Aorta (tissue), 5 donors: ENCODE measurements around the gene TCEANC2. TPM values are rescaled to one million over a fixed set of nuclear protein-coding genes. Genes with fewer than 3 reads are reported as not detected.

Experiments used
- ATAC-seq: fragments of 200-7000 bp; cut with Tn5 transposase; one replicate; pipeline ENCODE4 v1.9.1; 2022; ENCODE audit warnings: moderate library complexity; ENCODE audit not compliant: low FRiP score
- DNase-seq, 2 donors: peaks; one replicate each; pipeline ENCODE4 v3.0.0-alpha.2; 2020
- H3K27ac ChIP-seq, 2 donors: one replicate each; pipeline ENCODE4 v1.5.1; 2013; ENCODE audit warnings: low read length in 2 of 2, mild to moderate bottlenecking in 2 of 2, moderate library complexity in 2 of 2, control low read depth in 1 of 2, inconsistent platforms in 1 of 2, low read depth in 1 of 2
- H3K27me3 ChIP-seq, 2 donors: one replicate each; pipeline ENCODE4 v1.6.1; 2013; ENCODE audit warnings: control low read depth in 1 of 2, low read length in 1 of 2, mild to moderate bottlenecking in 1 of 2, moderate library complexity in 1 of 2; ENCODE audit not compliant: insufficient read depth in 2 of 2, control insufficient read depth in 1 of 2
- H3K36me3 ChIP-seq, 2 donors: one replicate each; pipeline ENCODE4 v1.6.1; 2013; ENCODE audit warnings: control low read depth in 1 of 2, low read length in 1 of 2, mild to moderate bottlenecking in 1 of 2; ENCODE audit not compliant: insufficient read depth in 2 of 2, control insufficient read depth in 1 of 2
- H3K4me1 ChIP-seq, 2 donors: one replicate each; pipeline ENCODE4 v1.6.1; 2013; ENCODE audit warnings: low read length in 2 of 2, control low read depth in 1 of 2, mild to moderate bottlenecking in 1 of 2, moderate library complexity in 1 of 2; ENCODE audit not compliant: insufficient read depth in 2 of 2, control insufficient read depth in 1 of 2
- H3K4me3 ChIP-seq, 2 donors: one replicate each; pipeline ENCODE4 v1.5.1; 2013; ENCODE audit warnings: low read length in 2 of 2, control low read depth in 1 of 2, mild to moderate bottlenecking in 1 of 2
- H3K9me3 ChIP-seq: one replicate; pipeline ENCODE4 v1.6.1; 2013; ENCODE audit warnings: mild to moderate bottlenecking, low read length; ENCODE audit not compliant: control insufficient read depth
- WGBS, 2 donors: extraction: QIAGEN DNeasy Blood & Tissue Kit; methylation state at CpG; one replicate each; pipeline ENCODE4 v1.1.7; 2013; 5-methylcytosine and 5-hydroxymethylcytosine counted together
- intact Hi-C, 2 donors: fragments of 100-400 bp; cut with DNase I; formaldehyde crosslinking; loops; one replicate each; pipeline versions ENCODE4 v1.14.2 to v1.15.0; 2022
- polyA plus RNA-seq, 2 donors: library from polyadenylated mRNA; stranded (reverse); fragments of 200-250 nt; gene quantifications; one replicate each; pipeline ENCODE4 v1.2.3, GENCODE V29; 2013
- total RNA-seq, 2 donors: library from RNA; stranded (reverse); fragmentation: NEBNext Ultra II Directional; extraction: Animal tissue kit (Norgen Biotek cat#: 25700); gene quantifications; one replicate each; pipeline ENCODE4 v1.2.1, GENCODE V29; 2021
- donor health status: healthy with polysubstance abuse.
- donor health status: Bipolar disorder and iron deficiency.
- donor health status: DM: no; HTN: no; CAD: no.
- donor health status: DM: no; HTN: no; CAD: no.
- donor health status: DM: yes; HTN: yes; CAD: no.

The TCEANC2 gene
- total and polyA plus RNA-seq, 4 donors = 2.6 to 7.0 (median 3.1) TPM

DNA sequence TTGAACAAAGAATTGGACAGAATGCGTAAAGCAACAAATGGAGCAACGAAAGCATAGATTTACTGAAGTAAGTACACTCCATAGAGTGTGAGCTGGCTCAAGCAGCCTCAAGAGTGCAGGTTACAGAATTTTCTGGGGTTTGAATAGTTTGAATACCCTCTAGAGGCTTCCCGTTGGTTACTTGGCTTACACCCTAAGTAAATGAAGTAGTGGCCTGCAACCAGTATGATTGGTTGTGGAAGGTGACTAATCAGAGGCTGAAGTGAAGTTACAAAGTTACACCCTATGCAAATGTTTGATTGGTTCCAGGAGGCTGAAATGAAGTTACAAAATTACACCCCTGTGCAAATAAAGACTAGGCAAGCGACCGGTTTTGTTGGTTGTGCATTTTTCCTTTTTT lies 10.9 kb downstream of the TCEANC2 start:
- Histone ChIP-seq H3K4me3 (no peak overlapping the region), H3K27me3 (no peaks in the 10 kb centered on the region), H3K27ac (no peak overlapping the region), H3K9me3 (no peaks in the 10 kb centered on the region), H3K4me1 (no peaks in the 10 kb centered on the region), H3K36me3 (no peaks in the 10 kb centered on the region)
- ATAC-seq (no peak), DNase-seq (no peak)
- WGBS, 2 donors = 67 to 72% methylated on average over 5 of the region's 5 CpGs
- intact Hi-C loops = loop anchor here in 1 of 2 donors (10.0 kb wide), 1 partner anchor 189 kb away; no protein-coding TSS in a partner anchor

GRCh38 chr1:54069791-54070170 lies 16.4 kb downstream of the TCEANC2 start:
- 52 to 57% methylated on average over 1 of the region's 1 CpG for WGBS, 2 donors
- no peak for ATAC-seq
- H3K4me3 ChIP-seq = no peak overlapping the region

DNA sequence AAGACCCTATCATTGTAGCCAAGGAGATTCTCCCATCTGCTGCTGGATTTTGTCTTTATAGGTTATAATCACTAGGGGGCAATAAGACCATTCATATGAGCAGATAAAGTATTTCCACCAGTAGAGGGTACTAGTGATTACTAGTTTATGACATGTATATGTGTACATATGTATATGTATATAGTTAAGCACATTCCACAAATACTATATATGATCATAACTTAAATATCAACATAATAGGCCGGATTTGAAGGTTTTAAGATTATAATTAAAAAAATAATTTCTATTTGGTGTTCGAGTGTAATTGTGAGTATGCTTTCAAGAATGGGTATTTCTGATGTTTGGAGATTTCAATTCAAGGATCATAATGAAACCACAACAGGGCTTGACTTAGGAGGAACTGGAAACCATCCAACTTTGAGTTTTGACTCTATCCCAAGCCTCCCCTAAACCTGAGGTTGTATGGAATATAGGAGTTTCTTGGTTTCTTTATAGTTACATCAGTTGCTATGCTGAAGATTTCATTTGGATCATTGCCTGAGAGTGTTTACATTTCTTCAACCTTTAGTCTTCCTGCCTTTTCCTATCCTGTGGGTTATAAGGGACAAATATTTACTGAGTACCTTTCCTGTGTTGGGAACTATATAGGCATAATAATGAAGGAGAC lies 16.9 kb downstream of the TCEANC2 start:
- no peaks in the 10 kb centered on the region for H3K4me1 ChIP-seq
- intact Hi-C loops = loop anchor here (2.0 to 10.0 kb wide), 2 partner anchors 740 to 744 kb away; no protein-coding TSS in a partner anchor
- ATAC-seq (no peak), DNase-seq (no peak)
- no peaks in the 10 kb centered on the region for H3K9me3 ChIP-seq
- H3K36me3 ChIP-seq = no peaks in the 10 kb centered on the region
- H3K27me3 ChIP-seq = no peaks in the 10 kb centered on the region
- no peak overlapping the region for H3K4me3 ChIP-seq
- 44 to 45% methylated on average over 2 of the region's 2 CpGs for WGBS, 2 donors
- H3K27ac ChIP-seq = no peak overlapping the region

More at GRCh38 chr1:54069791-54070170, 16.4 kb downstream of the TCEANC2 start:
- no peaks in the 10 kb centered on the region for H3K4me1 ChIP-seq
- intact Hi-C loops = loop anchor here (2.0 to 10.0 kb wide), 3 partner anchors 195 to 745 kb away; no protein-coding TSS in a partner anchor
- no peaks in the 10 kb centered on the region for H3K36me3 ChIP-seq
- H3K9me3 ChIP-seq = no peaks in the 10 kb centered on the region
- no peak overlapping the region for H3K27ac ChIP-seq
- no peaks in the 10 kb centered on the region for H3K27me3 ChIP-seq
- no peak for DNase-seq

DNA sequence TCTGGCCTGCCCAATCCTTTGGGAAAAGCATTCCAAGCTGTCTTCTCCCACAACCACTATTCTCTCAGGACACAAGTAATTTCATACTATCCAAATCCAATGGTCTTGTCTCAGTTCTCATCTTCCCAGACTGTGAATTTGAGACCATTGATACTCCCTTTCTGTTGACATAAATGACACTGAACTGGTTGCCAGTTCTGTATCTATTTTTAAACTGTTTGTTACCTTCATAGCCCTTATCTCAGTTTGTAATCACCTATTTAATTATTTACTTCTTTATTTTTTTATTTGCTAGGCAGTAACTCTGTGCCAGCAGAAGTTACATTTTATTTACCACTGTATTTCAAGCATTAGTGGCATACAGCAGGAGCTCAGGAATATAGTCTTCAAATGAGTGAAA lies 24.0 kb downstream of the TCEANC2 start:
- ATAC-seq (no peak), DNase-seq (no peak)
- no peaks in the 10 kb centered on the region for H3K4me1 ChIP-seq
- no peaks in the 10 kb centered on the region for H3K9me3 ChIP-seq
- H3K27me3 ChIP-seq = no peaks in the 10 kb centered on the region
- intact Hi-C loops = loop anchor here in 1 of 2 donors (10.0 kb wide), 1 partner anchor 737 kb away; no protein-coding TSS in a partner anchor
- no peaks in the 10 kb centered on the region for H3K36me3 ChIP-seq
- H3K4me3 ChIP-seq = no peak overlapping the region
- H3K27ac ChIP-seq = no peak overlapping the region

- no peaks in the 10 kb centered on the region for H3K4me1 ChIP-seq
- intact Hi-C loops = no loop called here
- 84 to 93% methylated on average over 2 of the region's 2 CpGs for WGBS, 2 donors
- DNase-seq (no peak), ATAC-seq (no peak)
- H3K4me3 ChIP-seq = no peak overlapping the region
- no peak overlapping the region for H3K27ac ChIP-seq
- no peaks in the 10 kb centered on the region for H3K27me3 ChIP-seq
- H3K36me3 ChIP-seq = no peaks in the 10 kb centered on the region
- H3K9me3 ChIP-seq = no peaks in the 10 kb centered on the region
Measured at GRCh38 chr1:54080598-54081049, 27.2 kb downstream of the TCEANC2 start.

DNA sequence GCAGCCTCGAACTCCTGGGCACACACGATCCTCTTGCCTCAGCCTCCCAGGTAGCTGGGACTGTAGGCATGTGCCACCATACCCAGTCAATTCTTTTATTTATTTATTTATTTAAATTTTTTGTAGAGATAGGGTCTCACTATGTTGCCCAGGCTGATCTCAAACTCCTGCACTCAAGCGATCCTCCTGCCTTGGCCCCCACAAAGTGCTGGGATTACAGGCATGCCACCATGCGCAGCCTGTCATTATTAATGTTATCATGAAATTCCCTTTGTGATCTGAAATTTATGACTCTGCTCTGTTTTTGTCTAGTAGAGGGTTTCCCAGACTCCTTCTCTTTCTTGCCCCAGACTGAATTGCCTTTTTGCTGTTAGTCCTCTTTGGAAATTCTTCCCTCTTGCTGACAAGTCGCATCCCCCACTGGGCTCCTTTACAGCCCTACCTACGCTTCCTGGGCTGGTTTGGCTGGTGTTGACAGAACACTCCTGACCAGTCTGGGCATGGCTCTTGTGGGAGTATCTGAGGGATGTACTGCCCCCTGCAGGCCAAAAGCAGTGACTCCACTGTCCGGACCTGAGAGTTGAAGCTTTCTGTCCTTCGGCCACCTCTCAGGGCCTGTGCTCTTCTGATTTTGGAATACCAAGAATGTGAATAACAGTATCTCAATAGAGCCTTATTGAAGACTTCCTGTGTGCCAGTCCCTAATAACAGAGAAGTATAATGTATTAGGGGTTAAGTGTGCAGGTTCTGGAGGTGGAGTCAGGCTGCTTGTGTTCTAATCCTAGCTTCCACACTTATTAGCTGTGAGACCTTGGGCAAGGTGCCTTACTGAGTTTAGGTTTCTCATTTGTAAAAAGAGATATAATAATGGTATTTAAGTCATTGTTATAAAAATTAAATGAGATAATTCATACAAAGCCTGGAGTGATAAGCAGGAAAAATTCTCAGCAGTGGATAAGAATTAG lies 28.2 kb downstream of the TCEANC2 start:
- Histone ChIP-seq H3K4me3 (no peak overlapping the region), H3K27ac (no peak overlapping the region), H3K4me1 (no peaks in the 10 kb centered on the region), H3K9me3 (no peaks in the 10 kb centered on the region), H3K27me3 (no peaks in the 10 kb centered on the region), H3K36me3 (no peaks in the 10 kb centered on the region)
- DNase-seq (peak; percentile 69 to 79), ATAC-seq (peak; percentile 57)
- intact Hi-C loops = no loop called here
- WGBS, 2 donors = 82 to 85% methylated on average over 8 of the region's 8 CpGs

DNA sequence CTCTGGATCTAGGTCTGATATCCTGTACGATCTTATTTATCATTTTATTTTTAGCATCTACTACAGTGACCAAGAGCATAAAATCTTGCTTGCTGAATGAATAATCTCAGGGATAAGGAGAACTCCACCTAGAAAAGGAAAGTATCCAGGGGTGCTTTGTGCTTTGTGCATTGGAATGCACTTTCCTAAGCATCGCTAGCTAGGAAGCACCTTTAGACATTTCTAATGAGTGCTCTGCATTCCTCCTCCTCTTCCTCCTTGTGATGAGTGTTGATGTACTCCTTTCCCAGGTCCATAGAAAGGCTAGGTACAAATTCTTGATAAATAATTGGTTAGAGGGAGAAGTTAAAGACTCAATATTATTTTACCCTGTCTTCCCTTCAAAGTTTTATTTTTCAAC lies 31.4 kb downstream of the TCEANC2 start:
- peaks cover 0 to 3% of the 10 kb centered on the region in 2 donors for H3K36me3 ChIP-seq
- H3K27ac ChIP-seq = no peak overlapping the region
- no peaks in the 10 kb centered on the region for H3K27me3 ChIP-seq
- DNase-seq (no peak), ATAC-seq (no peak)
- H3K4me1 ChIP-seq = no peaks in the 10 kb centered on the region
- no peaks in the 10 kb centered on the region for H3K9me3 ChIP-seq
- intact Hi-C loops = no loop called here
- no peak overlapping the region for H3K4me3 ChIP-seq
- whole genome bisulfite sequencing, 2 donors = 85 to 93% methylated on average over 2 of the region's 2 CpGs

- DNase-seq (no peak), ATAC-seq (no peak)
- no peak overlapping the region for H3K4me3 ChIP-seq
- H3K36me3 ChIP-seq = peaks cover 0 to 4% of the 10 kb centered on the region in 2 donors
- no peak overlapping the region for H3K27ac ChIP-seq
- H3K27me3 ChIP-seq = no peaks in the 10 kb centered on the region
- H3K9me3 ChIP-seq = no peaks in the 10 kb centered on the region
- intact Hi-C loops = no loop called here
- no peaks in the 10 kb centered on the region for H3K4me1 ChIP-seq
- whole genome bisulfite sequencing, 2 donors = 94 to 100% methylated on average over 1 of the region's 1 CpG
Measured at GRCh38 chr1:54086754-54087153, 33.3 kb downstream of the TCEANC2 start.
